Spinal cord (tissue), 10 donors: ENCODE data around the gene HES4. TPM values are rescaled to one million over a fixed set of nuclear protein-coding genes. Genes with fewer than 3 reads are reported as not detected.

Source experiments
- DNase-seq, 6 donors: peaks; one replicate each; pipeline versions ENCODE4 v3.0.0 to v3.0.0-alpha.2; 2013 to 2015; ENCODE audit warnings: low spot score in 6 of 6, low read depth in 4 of 6
- H3K27ac ChIP-seq: one replicate; pipeline ENCODE4 v1.5.1; 2013; ENCODE audit warnings: low read depth, low read length, control low read depth
- H3K27me3 ChIP-seq: one replicate; pipeline ENCODE4 v1.6.1; 2013; ENCODE audit warnings: low read length; ENCODE audit not compliant: control insufficient read depth, insufficient read depth
- H3K36me3 ChIP-seq: one replicate; pipeline ENCODE4 v1.6.1; 2013; ENCODE audit warnings: low read length; ENCODE audit not compliant: control insufficient read depth, insufficient read depth
- H3K4me1 ChIP-seq: one replicate; pipeline ENCODE4 v1.6.1; 2013; ENCODE audit warnings: low read length; ENCODE audit not compliant: control insufficient read depth, insufficient read depth
- H3K4me3 ChIP-seq: one replicate; pipeline ENCODE4 v1.5.1; 2013; ENCODE audit warnings: low read depth, low read length, control low read depth
- H3K9me3 ChIP-seq: one replicate; pipeline ENCODE4 v1.6.1; 2013; ENCODE audit warnings: low read length; ENCODE audit not compliant: control insufficient read depth, insufficient read depth
- WGBS: methylation state at CpG from one replicate; pipeline ENCODE4 v1.1.5; 2013; ENCODE audit warnings: missing lambda C conversion rate; ENCODE audit not compliant: insufficient coverage; 5-methylcytosine and 5-hydroxymethylcytosine counted together
- polyA plus RNA-seq, 2 donors: library from polyadenylated mRNA; unstranded; fragments of 120-200 nt; gene quantifications; one replicate each; pipeline ENCODE4 v1.2.1, GENCODE V29; 2013; ENCODE audit not compliant: insufficient read length in 2 of 2
- total RNA-seq, 2 donors: library from RNA; depleted of rRNA in 1 of 2; stranded (reverse); fragments of 120-200 nt in 1 of 2; fragments of >200 nt in 1 of 2; gene quantifications; one replicate each; pipeline versions ENCODE4 v1.2.3 to v1.2.4, GENCODE V29; 2013 to 2014
- donor health status: healthy.

HES4 gene
- total and polyA plus RNA-seq, 4 donors = 12.3 to 77.1 (median 73.2) TPM

GRCh38 chr1:970242-970972, 29.5 kb downstream of the HES4 start:
- no peak for DNase-seq
- Histone ChIP-seq H3K4me3 (no peak overlapping the region), H3K36me3 (peaks cover 14% of the 10 kb centered on the region), H3K4me1 (peaks cover 13% of the 10 kb centered on the region), H3K9me3 (no peaks in the 10 kb centered on the region), H3K27ac (no peak overlapping the region), H3K27me3 (peaks cover 69% of the 10 kb centered on the region)
- WGBS = 13% methylated on average over 33 of the region's 33 CpGs

GRCh38 chr1:969260-969855, 30.5 kb downstream of the HES4 start:
- WGBS = 91% methylated on average over 14 of the region's 15 CpGs
- Histone ChIP-seq H3K27ac (no peak overlapping the region), H3K27me3 (peaks cover 69% of the 10 kb centered on the region), H3K4me3 (no peak overlapping the region), H3K4me1 (peaks cover 13% of the 10 kb centered on the region), H3K36me3 (peaks cover 22% of the 10 kb centered on the region), H3K9me3 (no peaks in the 10 kb centered on the region)
- no peak for DNase-seq

GRCh38 chr1:967466-968343, 32.2 kb downstream of the HES4 start:
- no peaks in the 10 kb centered on the region for H3K9me3 ChIP-seq
- H3K36me3 ChIP-seq = peaks cover 39% of the 10 kb centered on the region
- no peak overlapping the region for H3K27ac ChIP-seq
- no peak overlapping the region for H3K4me3 ChIP-seq
- H3K4me1 ChIP-seq = peaks cover 13% of the 10 kb centered on the region
- peaks cover 67% of the 10 kb centered on the region for H3K27me3 ChIP-seq
- WGBS = 76% methylated on average over 19 of the region's 23 CpGs
- no peak for DNase-seq

GRCh38 chr1:966704-967300, 33.1 kb downstream of the HES4 start:
- Histone ChIP-seq H3K9me3 (no peaks in the 10 kb centered on the region), H3K4me1 (peaks cover 13% of the 10 kb centered on the region), H3K27me3 (peaks cover 62% of the 10 kb centered on the region), H3K36me3 (peaks cover 48% of the 10 kb centered on the region), H3K4me3 (peak overlapping the region; percentile 40), H3K27ac (no peak overlapping the region)
- 3% methylated on average over 60 of the region's 60 CpGs for WGBS
- no peak for DNase-seq

- no peak for DNase-seq
- Histone ChIP-seq H3K4me1 (peaks cover 19% of the 10 kb centered on the region), H3K27ac (no peak within 1 kb of the TSS), H3K4me3 (peak within 1 kb of the TSS; percentile 40), H3K9me3 (no peaks in the 10 kb centered on the region), H3K27me3 (peaks cover 56% of the 10 kb centered on the region), H3K36me3 (peaks cover 54% of the 10 kb centered on the region)
- WGBS = 20% methylated on average over 31 of the region's 31 CpGs
Observed at GRCh38 chr1:966135-966703, 33.7 kb downstream of the HES4 start, which contains the start of gene PLEKHN1. TSS of gene PLEKHN1 (plus strand) at chr1:966482. CDS start at chr1:966532, 50 bp downstream.

GRCh38 chr1:965526-966134, 34.3 kb downstream of the HES4 start:
- Histone ChIP-seq H3K4me3 (no peak overlapping the region), H3K27me3 (peaks cover 50% of the 10 kb centered on the region), H3K4me1 (peaks cover 20% of the 10 kb centered on the region), H3K27ac (no peak overlapping the region), H3K36me3 (peaks cover 54% of the 10 kb centered on the region), H3K9me3 (no peaks in the 10 kb centered on the region)
- no peak for DNase-seq
- 86% methylated on average over 22 of the region's 26 CpGs for WGBS

GRCh38 chr1:964691-965525, 35.0 kb downstream of the HES4 start:
- Histone ChIP-seq H3K9me3 (no peaks in the 10 kb centered on the region), H3K4me1 (peaks cover 25% of the 10 kb centered on the region), H3K36me3 (peaks cover 54% of the 10 kb centered on the region), H3K27ac (no peak overlapping the region), H3K27me3 (peaks cover 43% of the 10 kb centered on the region), H3K4me3 (no peak overlapping the region)
- 90% methylated on average over 25 of the region's 51 CpGs for WGBS
- no peak for DNase-seq

- 92% methylated on average over 42 of the region's 47 CpGs for WGBS
Observed at GRCh38 chr1:963746-964525, 36.0 kb downstream of the HES4 start.

More at GRCh38 chr1:963746-964525, 36.0 kb downstream of the HES4 start:
- no peaks in the 10 kb centered on the region for H3K9me3 ChIP-seq
- DNase-seq = no peak
- H3K4me1 ChIP-seq = peaks cover 31% of the 10 kb centered on the region
- H3K27me3 ChIP-seq = peaks cover 38% of the 10 kb centered on the region
- H3K4me3 ChIP-seq = no peak overlapping the region
- H3K27ac ChIP-seq = no peak overlapping the region
- peaks cover 54% of the 10 kb centered on the region for H3K36me3 ChIP-seq
